Astrocyte of the spinal cord (primary cell): ENCODE data around the gene PCBD2.

ENCODE experiments used
- DNase-seq: peaks from one replicate; pipeline ENCODE4 v3.0.0; 2011; ENCODE audit warnings: low read depth, low spot score
- H3K4me3 ChIP-seq: 2 replicates; pipeline ENCODE4 v1.5.1; 2011; ENCODE audit warnings: low read depth, mild to moderate bottlenecking, low read length, moderate library complexity
- in situ Hi-C: cut with HindIII; loops from 2 replicates; pipeline ENCODE4 v1.10.0; 2017; ENCODE audit warnings: low sequenced_read_pairs
- TF ChIP-seq, protein P1 (sequence below): IDR thresholded peaks from 2 replicates; pipeline ENCODE4 v1.5.1; 2012; ENCODE audit warnings: low read depth, mild to moderate bottlenecking, low read length, inconsistent platforms

The PCBD2 gene

DNA sequence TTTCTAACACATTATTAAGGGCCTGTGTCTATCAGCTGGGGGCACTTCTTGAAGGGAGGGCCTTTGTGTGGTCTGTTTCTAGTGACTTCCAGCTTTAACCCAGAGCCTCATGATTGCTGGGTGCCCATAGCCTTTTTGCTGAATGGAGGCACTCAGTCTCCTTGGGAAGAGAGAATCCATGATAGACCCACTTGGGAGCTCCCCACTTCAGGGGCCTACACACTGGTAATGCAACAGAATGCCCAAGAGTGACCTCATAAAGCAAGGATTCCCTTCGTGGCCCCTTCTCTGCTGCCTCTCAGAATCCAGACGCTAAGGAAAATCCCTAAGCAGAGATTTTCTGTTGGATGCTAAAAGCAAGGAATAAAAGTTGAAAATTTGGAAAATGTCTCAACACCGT lies 62.7 kb downstream of the PCBD2 start, which contains the start of gene CATSPER3:
CATSPER3 (plus strand) TSS at position 301 of the 400 bp plus-strand sequence; CDS start at position 386, 85 bp downstream.
- TF ChIP-seq, protein P1, sequence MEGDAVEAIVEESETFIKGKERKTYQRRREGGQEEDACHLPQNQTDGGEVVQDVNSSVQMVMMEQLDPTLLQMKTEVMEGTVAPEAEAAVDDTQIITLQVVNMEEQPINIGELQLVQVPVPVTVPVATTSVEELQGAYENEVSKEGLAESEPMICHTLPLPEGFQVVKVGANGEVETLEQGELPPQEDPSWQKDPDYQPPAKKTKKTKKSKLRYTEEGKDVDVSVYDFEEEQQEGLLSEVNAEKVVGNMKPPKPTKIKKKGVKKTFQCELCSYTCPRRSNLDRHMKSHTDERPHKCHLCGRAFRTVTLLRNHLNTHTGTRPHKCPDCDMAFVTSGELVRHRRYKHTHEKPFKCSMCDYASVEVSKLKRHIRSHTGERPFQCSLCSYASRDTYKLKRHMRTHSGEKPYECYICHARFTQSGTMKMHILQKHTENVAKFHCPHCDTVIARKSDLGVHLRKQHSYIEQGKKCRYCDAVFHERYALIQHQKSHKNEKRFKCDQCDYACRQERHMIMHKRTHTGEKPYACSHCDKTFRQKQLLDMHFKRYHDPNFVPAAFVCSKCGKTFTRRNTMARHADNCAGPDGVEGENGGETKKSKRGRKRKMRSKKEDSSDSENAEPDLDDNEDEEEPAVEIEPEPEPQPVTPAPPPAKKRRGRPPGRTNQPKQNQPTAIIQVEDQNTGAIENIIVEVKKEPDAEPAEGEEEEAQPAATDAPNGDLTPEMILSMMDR, result no peak
- DNase-seq, result no peak
- in situ Hi-C loops, result no loop called here
- H3K4me3 ChIP-seq, result no peak within 1 kb of the TSS

DNA sequence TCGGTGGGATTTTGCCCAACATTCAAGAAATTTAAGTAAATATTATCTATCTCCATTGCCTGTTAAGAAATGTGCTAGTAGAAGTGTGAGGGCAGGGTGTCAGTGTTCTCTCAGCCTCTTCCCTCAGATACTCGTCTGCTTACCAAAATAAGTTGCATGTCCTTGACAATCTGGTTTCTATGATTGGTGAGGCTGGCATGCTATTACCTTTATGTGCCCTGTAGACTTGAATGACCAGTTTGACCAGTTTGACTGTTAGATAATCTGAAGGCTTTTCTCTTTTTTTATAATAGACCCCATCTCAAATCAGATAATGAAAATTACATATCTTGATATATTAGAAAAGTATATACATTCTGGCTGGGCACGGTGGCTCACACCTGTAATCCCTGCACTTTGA lies 63.1 kb downstream of the PCBD2 start:
- DNase-seq, result no peak
- H3K4me3 ChIP-seq, result no peak overlapping the region
- in situ Hi-C loops, result no loop called here
- TF ChIP-seq, protein P1, result no peak

DNA sequence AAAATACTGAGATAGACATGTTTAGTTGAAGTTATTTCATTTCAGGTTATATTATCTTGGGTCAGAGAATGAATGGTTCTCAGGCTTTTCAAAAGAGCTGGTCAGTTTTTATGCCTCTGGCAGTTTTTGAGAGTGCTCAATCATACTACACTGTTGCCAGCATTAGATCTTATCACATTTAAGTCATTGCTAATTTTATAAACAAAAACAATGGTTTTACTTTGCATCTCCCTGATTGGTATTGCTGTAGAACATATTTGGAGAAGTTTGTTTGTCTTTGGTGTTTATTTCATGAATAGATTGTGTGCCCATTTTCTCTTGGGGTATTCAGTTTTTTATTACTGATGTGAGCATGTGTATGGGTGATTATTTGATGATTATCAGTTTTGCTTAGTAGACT lies 64.2 kb downstream of the PCBD2 start:
- in situ Hi-C loops, result no loop called here
- H3K4me3 ChIP-seq, result no peak overlapping the region
- TF ChIP-seq, protein P1, result no peak
- no peak for DNase-seq

DNA sequence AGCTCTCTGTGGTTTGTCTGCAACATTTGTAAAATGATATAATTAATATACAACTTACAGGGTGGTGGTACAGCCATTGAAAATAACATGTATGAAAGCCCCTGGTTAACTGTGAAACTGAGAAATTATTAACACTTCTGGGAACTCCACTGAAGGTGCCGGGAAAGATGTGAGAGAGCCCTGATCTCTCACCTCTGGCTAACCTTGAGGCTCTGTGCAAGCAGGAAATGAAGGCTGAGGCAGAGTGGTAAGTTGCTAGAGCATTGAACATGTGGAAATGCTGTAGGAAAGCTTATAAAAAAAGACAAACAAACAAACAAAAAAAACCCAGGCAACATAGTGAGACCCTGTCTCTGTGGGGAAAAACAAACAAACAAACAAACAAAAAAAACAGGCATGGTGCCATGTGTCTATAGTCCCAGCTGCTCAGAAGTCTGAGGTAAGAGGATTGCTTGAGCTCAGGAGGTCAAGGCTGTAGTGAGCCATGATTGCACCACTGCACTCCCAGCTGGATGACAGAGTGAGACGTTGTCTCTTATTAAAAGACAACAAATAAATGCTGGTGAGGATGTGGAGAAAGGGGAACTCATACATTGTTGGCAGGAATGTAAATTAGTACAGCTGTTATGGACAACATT lies 70.3 kb downstream of the PCBD2 start:
- no peak overlapping the region for H3K4me3 ChIP-seq
- in situ Hi-C loops, result no loop called here
- no peak for DNase-seq
- TF ChIP-seq, protein P1, result no peak

DNA sequence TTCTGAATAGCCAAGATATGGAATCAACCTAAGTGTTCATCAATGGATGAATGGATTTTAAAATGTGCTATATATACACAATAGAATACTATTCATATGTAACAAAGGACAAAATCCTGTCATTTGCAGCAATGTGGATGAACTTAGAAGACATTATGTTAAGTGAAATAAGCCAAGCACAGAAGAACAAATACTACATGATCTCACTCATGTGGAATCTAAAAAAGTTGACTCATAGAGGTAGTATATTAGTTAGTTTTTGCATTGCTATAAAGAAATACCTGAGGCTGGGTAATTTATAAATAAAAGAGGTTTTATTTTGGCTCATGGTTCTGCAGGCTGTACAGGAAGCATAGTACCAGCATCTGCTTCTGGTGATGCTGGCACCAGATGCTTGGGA lies 70.9 kb downstream of the PCBD2 start:
- no peak overlapping the region for H3K4me3 ChIP-seq
- no peak for DNase-seq
- in situ Hi-C loops, result no loop called here
- TF ChIP-seq, protein P1, result no peak

DNA sequence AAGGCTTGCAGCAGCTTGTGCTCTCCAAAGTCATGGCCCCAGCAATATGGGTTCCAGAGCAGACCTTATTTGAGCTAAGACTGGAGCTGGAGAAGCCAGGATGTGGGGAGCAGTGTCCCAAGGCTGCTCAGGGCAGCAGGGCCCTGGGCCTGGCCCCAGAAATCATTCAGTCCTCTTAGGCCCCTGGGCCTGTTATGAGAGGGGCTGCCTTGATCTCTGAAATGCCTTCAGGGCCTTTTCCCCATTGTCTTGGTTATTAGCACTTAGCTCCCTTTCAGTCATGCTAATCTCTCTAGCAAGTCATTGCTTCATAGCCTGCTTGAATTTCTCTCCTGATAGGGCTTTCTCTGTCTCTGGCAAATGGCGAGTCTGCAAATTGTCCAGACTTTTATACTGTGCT lies 71.9 kb downstream of the PCBD2 start:
- TF ChIP-seq, protein P1, result no peak
- no peak overlapping the region for H3K4me3 ChIP-seq
- no peak for DNase-seq
- in situ Hi-C loops, result no loop called here

DNA sequence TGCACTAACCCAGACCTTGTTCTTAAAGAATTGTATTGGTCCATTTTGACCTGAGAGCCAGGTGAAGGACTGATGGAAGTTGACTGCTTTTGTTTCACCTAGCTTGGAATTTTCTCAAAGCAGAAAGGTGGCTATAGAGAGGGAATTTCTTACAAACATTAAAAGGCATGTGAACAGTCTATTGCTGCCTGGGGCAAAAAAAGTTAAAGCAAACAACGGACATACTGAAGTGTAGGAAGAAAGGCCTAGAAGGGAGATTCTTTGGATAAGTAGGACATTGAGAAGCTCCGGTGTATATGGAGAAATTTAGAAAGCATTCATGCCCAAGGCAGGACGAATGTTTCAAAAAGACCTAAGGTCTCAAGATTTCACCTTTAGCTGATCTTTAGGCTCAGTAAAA lies 74.5 kb downstream of the PCBD2 start:
- no peak overlapping the region for H3K4me3 ChIP-seq
- TF ChIP-seq, protein P1, result no peak
- in situ Hi-C loops, result no loop called here
- no peak for DNase-seq
